MCF 10A (cell line): ENCODE results near the gene CCSER2. TPM values are rescaled to one million over a fixed set of nuclear protein-coding genes. Genes with fewer than 3 reads are reported as not detected.

Experiments
- BruUV-seq: library from RNA; stranded (reverse); fragments of 400-500 nt; replicated peaks from 2 replicates; lab custom pipeline; 2021; lab: Mats Ljungman, UMichigan
- CTCF ChIA-PET: fragments of 300-600 bp; sonication (Branson Sonifier 250); formaldehyde crosslinking; extraction: SDS; loops from one replicate; lab custom pipeline; 2021; ENCODE audit warnings: antibody characterized with exemption, inconsistent platforms; lab: Yijun Ruan, JAX
- POLR2A ChIA-PET: fragments of 300-600, 350-650 bp; sonication (Branson Sonifier 250); formaldehyde crosslinking; extraction: SDS; loops from one replicate; lab custom pipeline; 2020; ENCODE audit warnings: antibody characterized with exemption, inconsistent platforms; lab: Yijun Ruan, JAX
- DNase-seq: peaks from one replicate; pipeline ENCODE4 v3.0.0-alpha.2; 2018; ENCODE audit not compliant: unreplicated experiment
- H3K27ac Mint-ChIP-seq: one replicate; pipeline ENCODE4 v1.8.0; 2022; ENCODE audit warnings: mild to moderate bottlenecking, low read depth, mixed read lengths; ENCODE audit not compliant: unreplicated experiment
- H3K27me3 Mint-ChIP-seq: one replicate; pipeline ENCODE4 v1.8.0; 2022; ENCODE audit warnings: mixed read lengths; ENCODE audit not compliant: insufficient read depth, unreplicated experiment
- H3K36me3 Mint-ChIP-seq: one replicate; pipeline ENCODE4 v1.8.0; 2022; ENCODE audit warnings: mild to moderate bottlenecking, moderate library complexity, mixed read lengths; ENCODE audit not compliant: insufficient read depth, unreplicated experiment
- H3K4me1 Mint-ChIP-seq: one replicate; pipeline ENCODE4 v1.8.0; 2022; ENCODE audit warnings: mixed read lengths; ENCODE audit not compliant: insufficient read depth, unreplicated experiment
- H3K4me3 Mint-ChIP-seq: one replicate; pipeline ENCODE4 v1.8.0; 2022; ENCODE audit warnings: mild to moderate bottlenecking, moderate library complexity, mixed read lengths; ENCODE audit not compliant: unreplicated experiment
- H3K9me3 Mint-ChIP-seq: one replicate; pipeline ENCODE4 v1.8.0; 2022; ENCODE audit warnings: mixed read lengths; ENCODE audit not compliant: unreplicated experiment
- intact Hi-C: fragments of 100-400 bp; cut with micrococcal nuclease; formaldehyde crosslinking; loops from 2 replicates; pipeline ENCODE4 v1.14.1; 2022
- total RNA-seq: library from RNA; stranded (reverse); gene quantifications from 2 replicates; pipeline ENCODE4 v1.2.3, GENCODE V29; 2022
- TF ChIP-seq, protein P1 (sequence below): fragments of 200-600 bp; IDR thresholded peaks from one replicate; pipeline ENCODE4 v1.8.0; 2022; ENCODE audit warnings: antibody characterized with exemption, mild to moderate bottlenecking; ENCODE audit not compliant: unreplicated experiment

The CCSER2 gene
- total RNA-seq, 1 experiment from 2014 or later, result 70.0 TPM

DNA sequence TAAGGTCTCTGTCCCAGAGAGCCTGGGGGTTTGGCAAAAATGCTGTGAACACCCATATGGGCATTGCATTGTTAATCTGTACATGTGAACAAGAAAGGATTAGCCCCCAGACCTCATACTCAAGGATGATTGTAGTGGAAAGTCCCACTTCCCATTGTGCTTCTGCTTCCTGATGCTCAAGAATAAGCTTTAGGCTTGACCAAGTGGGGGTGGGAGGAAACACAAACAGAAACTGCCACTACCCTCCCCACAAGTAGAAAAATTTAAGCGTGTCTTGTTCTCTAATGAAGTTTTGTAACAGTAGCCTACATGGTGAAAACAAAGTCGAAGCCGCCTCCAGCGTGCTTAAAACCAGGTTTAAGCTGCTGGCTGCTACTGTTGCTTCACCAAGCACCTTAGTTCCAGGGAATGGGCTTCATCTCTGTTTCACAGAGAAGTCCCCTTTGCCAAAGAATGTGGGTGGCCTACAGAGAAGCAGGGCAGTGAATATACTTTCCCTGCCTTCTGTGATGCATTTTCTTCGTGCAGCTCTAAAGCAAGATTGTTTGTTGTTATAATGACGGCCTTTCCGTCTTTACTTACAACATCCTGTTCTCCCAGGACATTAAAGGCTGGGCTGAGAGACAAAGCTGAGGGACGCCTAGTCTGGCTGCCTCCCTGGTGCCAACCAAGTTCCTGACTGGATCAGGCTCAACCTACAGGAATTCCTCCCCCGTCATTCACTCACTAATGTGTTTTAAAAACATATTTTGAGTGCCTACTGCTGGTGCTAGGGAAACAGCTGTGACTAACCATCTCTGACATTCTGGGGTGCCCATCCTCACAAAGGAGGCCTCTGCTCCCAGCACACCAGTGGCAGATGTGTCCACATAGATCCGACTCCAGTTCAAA, 32.1 kb upstream of the CCSER2 start:
- Mint-ChIP-seq H3K27ac (no peak overlapping the region), H3K9me3 (no peaks in the 10 kb centered on the region), H3K27me3 (peaks cover 35% of the 10 kb centered on the region), H3K36me3 (no peaks in the 10 kb centered on the region), H3K4me3 (no peak overlapping the region), H3K4me1 (no peaks in the 10 kb centered on the region)
- intact Hi-C loops, result no loop called here
- TF ChIP-seq, protein P1, sequence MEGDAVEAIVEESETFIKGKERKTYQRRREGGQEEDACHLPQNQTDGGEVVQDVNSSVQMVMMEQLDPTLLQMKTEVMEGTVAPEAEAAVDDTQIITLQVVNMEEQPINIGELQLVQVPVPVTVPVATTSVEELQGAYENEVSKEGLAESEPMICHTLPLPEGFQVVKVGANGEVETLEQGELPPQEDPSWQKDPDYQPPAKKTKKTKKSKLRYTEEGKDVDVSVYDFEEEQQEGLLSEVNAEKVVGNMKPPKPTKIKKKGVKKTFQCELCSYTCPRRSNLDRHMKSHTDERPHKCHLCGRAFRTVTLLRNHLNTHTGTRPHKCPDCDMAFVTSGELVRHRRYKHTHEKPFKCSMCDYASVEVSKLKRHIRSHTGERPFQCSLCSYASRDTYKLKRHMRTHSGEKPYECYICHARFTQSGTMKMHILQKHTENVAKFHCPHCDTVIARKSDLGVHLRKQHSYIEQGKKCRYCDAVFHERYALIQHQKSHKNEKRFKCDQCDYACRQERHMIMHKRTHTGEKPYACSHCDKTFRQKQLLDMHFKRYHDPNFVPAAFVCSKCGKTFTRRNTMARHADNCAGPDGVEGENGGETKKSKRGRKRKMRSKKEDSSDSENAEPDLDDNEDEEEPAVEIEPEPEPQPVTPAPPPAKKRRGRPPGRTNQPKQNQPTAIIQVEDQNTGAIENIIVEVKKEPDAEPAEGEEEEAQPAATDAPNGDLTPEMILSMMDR, result no peak
- peak; percentile 35 for DNase-seq
- ChIA-PET CTCF (interaction anchor here (0.6 kb wide), 1 partner anchor 1861 kb away, joined by 3 read pairs; no protein-coding TSS in a partner anchor), POLR2A (no interaction called here)
- BruUV-seq, result no TSS peak

DNA sequence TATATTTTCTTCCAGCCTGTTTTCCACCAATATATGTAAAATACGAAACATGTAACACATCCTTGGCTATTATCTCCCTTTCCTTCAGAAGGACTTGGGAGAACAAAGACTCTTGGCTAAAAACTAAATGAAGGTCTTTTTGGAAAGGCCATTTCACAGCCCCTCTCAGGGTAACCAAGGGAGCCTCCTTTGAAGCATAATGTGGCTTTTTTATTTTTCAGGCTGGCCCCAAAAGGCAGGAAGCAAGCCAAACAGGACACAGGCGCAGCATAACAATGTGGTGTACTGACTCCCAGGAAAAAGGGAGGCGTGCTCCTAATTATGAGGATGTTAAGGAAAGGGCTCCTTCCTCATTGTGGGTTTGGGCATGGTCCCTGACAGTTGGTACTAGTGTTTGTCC, 30.3 kb upstream of the CCSER2 start:
- DNase-seq, result no peak
- Mint-ChIP-seq H3K4me1 (no peaks in the 10 kb centered on the region), H3K36me3 (no peaks in the 10 kb centered on the region), H3K27ac (no peak overlapping the region), H3K4me3 (no peak overlapping the region), H3K9me3 (no peaks in the 10 kb centered on the region), H3K27me3 (peaks cover 48% of the 10 kb centered on the region)
- intact Hi-C loops, result no loop called here
- POLR2A ChIA-PET, result no interaction called here
- no TSS peak for BruUV-seq
- CTCF ChIA-PET, result no interaction called here
- TF ChIP-seq, protein P1, result no peak

DNA sequence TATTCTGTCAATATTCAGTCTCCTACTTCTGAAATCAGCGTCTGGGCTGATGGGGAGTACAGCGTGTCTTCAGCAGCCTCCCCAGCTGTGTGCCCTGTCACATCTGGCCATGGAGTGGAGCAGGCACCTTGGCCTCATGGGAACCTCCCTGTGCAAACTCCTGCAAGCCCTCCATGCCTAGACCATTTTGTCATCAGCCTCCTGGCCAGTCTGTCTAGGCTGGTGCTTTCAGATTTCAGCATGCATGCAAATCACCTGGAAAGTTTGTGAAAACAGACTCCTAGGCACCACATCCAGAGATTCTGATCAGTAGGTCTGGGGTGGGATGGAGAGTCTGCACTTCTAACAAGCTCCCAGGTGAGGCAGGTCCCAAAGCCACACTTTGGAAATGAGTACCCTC, 26.2 kb upstream of the CCSER2 start:
- ChIA-PET CTCF (interaction anchor here (0.9 to 1.1 kb wide), 2 partner anchors 11 to 238 kb away, joined by 3 read pairs; no protein-coding TSS in a partner anchor), POLR2A (no interaction called here)
- H3K9me3 Mint-ChIP-seq, result no peaks in the 10 kb centered on the region
- BruUV-seq, result no TSS peak
- no peaks in the 10 kb centered on the region for H3K4me1 Mint-ChIP-seq
- H3K27ac Mint-ChIP-seq, result no peak overlapping the region
- intact Hi-C loops, result no loop called here
- no peak for DNase-seq
- TF ChIP-seq, protein P1, result no peak
- H3K36me3 Mint-ChIP-seq, result no peaks in the 10 kb centered on the region
- no peak overlapping the region for H3K4me3 Mint-ChIP-seq
- H3K27me3 Mint-ChIP-seq, result peaks cover 45% of the 10 kb centered on the region

DNA sequence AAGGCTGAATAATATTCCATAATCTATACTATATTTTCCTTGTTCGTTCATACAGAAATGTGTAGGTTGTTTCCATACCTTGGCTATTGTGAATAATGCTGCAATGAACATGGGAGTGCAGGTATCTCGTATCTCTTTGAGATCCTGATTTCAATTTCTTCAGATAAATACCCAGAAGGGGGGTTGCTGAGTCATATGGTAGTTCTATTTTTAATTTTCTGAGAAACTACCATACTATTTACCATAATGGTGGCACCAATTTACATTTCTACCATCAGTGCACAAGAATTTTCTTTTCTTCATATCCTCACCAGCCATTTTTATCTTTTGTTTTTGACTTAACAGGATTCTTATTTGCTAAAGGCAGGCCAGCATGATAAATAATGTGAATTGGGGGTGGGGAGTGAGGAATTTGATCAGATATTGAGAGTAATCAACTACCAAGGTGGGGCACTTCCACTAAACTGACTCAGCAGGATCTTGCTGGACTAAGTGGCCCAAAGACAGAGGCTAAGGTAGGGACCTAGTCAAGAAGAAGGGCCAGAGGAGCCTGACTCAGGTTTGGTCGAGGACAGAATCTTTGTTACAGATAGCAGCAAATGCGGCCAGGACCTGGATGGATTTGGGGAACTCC, 21.5 kb upstream of the CCSER2 start:
- Mint-ChIP-seq H3K9me3 (no peaks in the 10 kb centered on the region), H3K4me1 (no peaks in the 10 kb centered on the region), H3K36me3 (no peaks in the 10 kb centered on the region), H3K27me3 (peaks cover 8% of the 10 kb centered on the region), H3K27ac (no peak overlapping the region), H3K4me3 (no peak overlapping the region)
- TF ChIP-seq, protein P1, result no peak
- no TSS peak for BruUV-seq
- ChIA-PET POLR2A (no interaction called here), CTCF (interaction anchor here (1.2 kb wide), 1 partner anchor 230 kb away, joined by 3 read pairs; no protein-coding TSS in a partner anchor)
- intact Hi-C loops, result no loop called here
- no peak for DNase-seq
